Measurements from ENCODE around the gene KIF3C.

- TF ChIP-seq CEBPB (IDR thresholded peaks at IDR 0.05; ENCODE audit: borderline replicate concordance in 1 of 2, low read depth in 2 of 2, low read length in 2 of 2): no peak
- no peak for TF ChIP-seq HCFC1 (IDR thresholded peaks at IDR 0.05; ENCODE audit: low read length)
- no peak for TF ChIP-seq SPI1 (IDR thresholded peaks at IDR 0.05; ENCODE audit: borderline replicate concordance, insufficient read depth, low read depth, low read length)
- no peak for TF ChIP-seq TAF1 (IDR thresholded peaks at IDR 0.05; ENCODE audit: borderline replicate concordance, low read depth, low read length)
- no peak for TF ChIP-seq DPF2 (IDR thresholded peaks at IDR 0.05)
- no peak for TF ChIP-seq EZH2 (IDR thresholded peaks at IDR 0.05; ENCODE audit: borderline replicate concordance, control insufficient read depth, low read depth, low read length)
- no peak for TF ChIP-seq ATF7 (IDR thresholded peaks at IDR 0.05; ENCODE audit: low read depth)
- TF ChIP-seq MLLT1 (IDR thresholded peaks at IDR 0.05): no peak
- no peak for TF ChIP-seq GABPA (IDR thresholded peaks at IDR 0.05; ENCODE audit: low read depth)
- TF ChIP-seq EP300 (IDR thresholded peaks at IDR 0.05; ENCODE audit: borderline replicate concordance in 1 of 2, control insufficient read depth in 1 of 2, low read depth in 2 of 2, low read length in 2 of 2): no peak
Measured at GRCh38 chr2:25972049-25972823, 10.1 kb downstream of the KIF3C start.

Data from GM12878 (cell line).